ENCODE results near the gene SWAP70.
"Not testable (repeated sequence)": the region's sequence is repeated elsewhere in the genome, so short reads cannot be mapped to it uniquely, and the experiment has no call there.

The SWAP70 gene

GRCh38 chr11:9740202-9740883 is 76.5 kb downstream of the SWAP70 start:
- no peak overlapping the region for H3K27ac ChIP-seq
- peaks cover 21% of the 10 kb centered on the region for H3K36me3 ChIP-seq (replicated peaks)

GRCh38 chr11:9741260-9741659 is 77.4 kb downstream of the SWAP70 start:
- Histone ChIP-seq H3K27ac (no peak overlapping the region), H3K36me3 (replicated peaks) (peaks cover 19% of the 10 kb centered on the region), H3K4me3 (ENCODE audit: low read depth, low read length) (no peak overlapping the region), H3K27me3 (replicated peaks) (no peaks in the 10 kb centered on the region)
- no peak for DNase-seq
- TF ChIP-seq, protein P1, sequence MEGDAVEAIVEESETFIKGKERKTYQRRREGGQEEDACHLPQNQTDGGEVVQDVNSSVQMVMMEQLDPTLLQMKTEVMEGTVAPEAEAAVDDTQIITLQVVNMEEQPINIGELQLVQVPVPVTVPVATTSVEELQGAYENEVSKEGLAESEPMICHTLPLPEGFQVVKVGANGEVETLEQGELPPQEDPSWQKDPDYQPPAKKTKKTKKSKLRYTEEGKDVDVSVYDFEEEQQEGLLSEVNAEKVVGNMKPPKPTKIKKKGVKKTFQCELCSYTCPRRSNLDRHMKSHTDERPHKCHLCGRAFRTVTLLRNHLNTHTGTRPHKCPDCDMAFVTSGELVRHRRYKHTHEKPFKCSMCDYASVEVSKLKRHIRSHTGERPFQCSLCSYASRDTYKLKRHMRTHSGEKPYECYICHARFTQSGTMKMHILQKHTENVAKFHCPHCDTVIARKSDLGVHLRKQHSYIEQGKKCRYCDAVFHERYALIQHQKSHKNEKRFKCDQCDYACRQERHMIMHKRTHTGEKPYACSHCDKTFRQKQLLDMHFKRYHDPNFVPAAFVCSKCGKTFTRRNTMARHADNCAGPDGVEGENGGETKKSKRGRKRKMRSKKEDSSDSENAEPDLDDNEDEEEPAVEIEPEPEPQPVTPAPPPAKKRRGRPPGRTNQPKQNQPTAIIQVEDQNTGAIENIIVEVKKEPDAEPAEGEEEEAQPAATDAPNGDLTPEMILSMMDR (IDR thresholded peaks at IDR 0.05; ENCODE audit: low read depth, low read length, missing control alignments): no peak
- in situ Hi-C loops (cut with HindIII; ENCODE audit: low pct_ligation_motif_present, low sequenced_read_pairs): no loop called here

More at GRCh38 chr11:9740202-9740883, 76.5 kb downstream of the SWAP70 start:
- no peak for DNase-seq
- Histone ChIP-seq H3K27me3 (replicated peaks) (no peaks in the 10 kb centered on the region), H3K4me3 (ENCODE audit: low read depth, low read length) (no peak overlapping the region)
- TF ChIP-seq, protein P1 (IDR thresholded peaks at IDR 0.05; ENCODE audit: low read depth, low read length, missing control alignments): no peak
- in situ Hi-C loops (cut with HindIII; ENCODE audit: low pct_ligation_motif_present, low sequenced_read_pairs): no loop called here

DNA sequence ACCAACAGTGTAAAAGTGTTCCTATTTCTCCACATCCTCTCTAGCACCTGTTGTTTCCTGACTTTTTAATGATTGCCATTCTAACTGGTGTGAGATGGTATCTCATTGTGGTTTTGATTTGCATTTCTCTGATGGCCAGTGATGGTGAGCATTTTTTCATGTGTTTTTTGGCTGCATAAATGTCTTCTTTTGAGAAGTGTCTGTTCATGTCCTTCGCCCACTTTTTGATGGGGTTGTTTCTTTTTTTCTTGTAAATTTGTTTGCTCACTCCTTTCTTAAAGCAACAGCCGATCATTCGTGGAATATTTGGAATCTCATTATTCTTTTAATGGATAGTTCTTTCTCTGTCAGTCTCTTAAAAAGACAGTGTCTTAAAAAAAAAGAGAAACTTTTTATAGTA is 79.6 kb downstream of the SWAP70 start:
- in situ Hi-C loops (cut with HindIII; ENCODE audit: low pct_ligation_motif_present, low sequenced_read_pairs); DNase-seq; H3K27ac ChIP-seq; H3K27me3 ChIP-seq (replicated peaks); H3K4me3 ChIP-seq (ENCODE audit: low read depth, low read length): not testable (repeated sequence)
- peaks cover 17% of the 10 kb centered on the region for H3K36me3 ChIP-seq (replicated peaks)

GRCh38 chr11:9745411-9746211 is 81.7 kb downstream of the SWAP70 start:
- Histone ChIP-seq H3K36me3 (replicated peaks) (peaks cover 17% of the 10 kb centered on the region), H3K27ac (no peak overlapping the region), H3K27me3 (replicated peaks) (no peaks in the 10 kb centered on the region), H3K4me3 (ENCODE audit: low read depth, low read length) (no peak overlapping the region)
- TF ChIP-seq, protein P1 (IDR thresholded peaks at IDR 0.05; ENCODE audit: low read depth, low read length, missing control alignments): no peak
- no peak for DNase-seq
- in situ Hi-C loops (cut with HindIII; ENCODE audit: low pct_ligation_motif_present, low sequenced_read_pairs): no loop called here

DNA sequence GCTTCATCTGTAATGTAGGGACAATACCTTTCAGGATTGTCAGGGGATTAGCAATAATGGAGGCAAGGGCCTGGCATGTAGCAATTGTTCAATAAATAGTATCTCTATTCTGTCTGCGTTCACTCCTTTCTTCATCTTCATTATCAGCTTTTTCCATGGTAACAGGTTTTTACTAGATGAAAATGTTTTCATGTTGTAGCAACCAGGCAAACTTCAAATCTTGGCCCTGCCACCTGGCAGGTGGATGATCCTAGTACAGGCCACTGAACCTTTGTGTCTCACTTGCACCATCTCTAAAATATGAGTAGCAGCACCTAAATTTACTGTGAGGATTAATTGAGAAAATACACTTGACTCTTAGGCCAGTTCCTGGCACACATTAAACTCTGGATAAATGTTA is 83.4 kb downstream of the SWAP70 start:
- TF ChIP-seq, protein P1 (IDR thresholded peaks at IDR 0.05; ENCODE audit: low read depth, low read length, missing control alignments): no peak
- in situ Hi-C loops (cut with HindIII; ENCODE audit: low pct_ligation_motif_present, low sequenced_read_pairs): no loop called here
- Histone ChIP-seq H3K27me3 (replicated peaks) (no peaks in the 10 kb centered on the region), H3K27ac (no peak overlapping the region), H3K4me3 (ENCODE audit: low read depth, low read length) (no peak overlapping the region), H3K36me3 (replicated peaks) (peaks cover 14% of the 10 kb centered on the region)
- DNase-seq: no peak

DNA sequence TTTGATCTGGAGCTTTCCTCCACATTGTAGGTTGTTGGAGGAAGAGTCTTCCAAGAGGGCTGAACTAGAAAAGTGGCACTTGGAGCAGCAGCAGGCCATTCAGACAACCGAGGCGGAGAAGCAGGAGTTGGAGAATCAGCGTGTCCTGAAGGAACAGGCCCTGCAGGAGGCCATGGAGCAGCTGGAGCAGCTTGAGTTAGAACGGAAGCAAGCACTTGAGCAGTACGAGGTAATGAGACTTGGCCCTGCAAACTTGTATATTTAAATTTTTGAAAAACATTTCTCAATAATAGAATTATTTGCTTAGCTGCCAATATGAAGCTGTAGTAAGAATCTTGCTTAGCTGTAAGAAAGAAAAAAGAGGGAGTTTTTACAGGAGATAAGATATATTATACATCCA is 84.0 kb downstream of the SWAP70 start:
- no peaks in the 10 kb centered on the region for H3K27me3 ChIP-seq (replicated peaks)
- TF ChIP-seq, protein P1 (IDR thresholded peaks at IDR 0.05; ENCODE audit: low read depth, low read length, missing control alignments): no peak
- no peak overlapping the region for H3K27ac ChIP-seq
- peaks cover 14% of the 10 kb centered on the region for H3K36me3 ChIP-seq (replicated peaks)
- H3K4me3 ChIP-seq (ENCODE audit: low read depth, low read length): no peak overlapping the region
- DNase-seq: no peak
- in situ Hi-C loops (cut with HindIII; ENCODE audit: low pct_ligation_motif_present, low sequenced_read_pairs): no loop called here
